ENCODE data around the gene GPC6.

DNA sequence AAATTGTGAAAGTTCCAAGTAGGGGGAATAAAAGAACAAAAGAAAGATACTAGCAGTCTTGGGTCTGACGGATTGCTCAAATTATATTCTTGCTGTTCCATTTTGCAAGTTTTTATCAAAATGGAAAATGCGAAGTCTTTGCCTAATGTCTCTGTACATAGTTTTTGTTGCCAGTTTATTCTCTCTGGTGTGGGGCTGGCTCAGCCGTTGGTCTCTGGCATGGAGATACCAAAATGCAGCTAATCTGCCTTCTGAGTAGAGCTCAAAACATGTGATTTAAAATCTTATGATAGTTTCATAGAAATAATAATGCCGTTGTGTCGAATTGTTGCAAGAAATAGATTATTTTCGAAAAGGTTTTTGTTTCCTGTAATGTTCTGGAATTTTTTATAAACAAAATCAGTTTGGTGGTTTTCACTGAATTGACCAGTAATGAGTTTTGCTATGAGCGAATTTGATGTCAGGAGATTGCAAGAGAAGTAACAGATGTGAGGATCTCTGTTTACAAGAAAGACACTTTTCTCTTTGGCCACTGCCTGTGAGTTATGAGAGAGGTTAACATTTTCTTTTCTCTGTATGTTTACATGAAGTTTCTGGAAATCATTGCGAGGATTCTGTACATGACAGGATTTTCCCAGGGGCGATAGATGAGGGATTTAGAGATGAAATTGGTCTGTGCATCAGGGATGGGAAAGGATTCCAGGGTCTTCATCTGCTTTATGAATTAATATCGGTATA, 1105.9 kb downstream of the GPC6 start:
- TF ChIP-seq, protein P1, sequence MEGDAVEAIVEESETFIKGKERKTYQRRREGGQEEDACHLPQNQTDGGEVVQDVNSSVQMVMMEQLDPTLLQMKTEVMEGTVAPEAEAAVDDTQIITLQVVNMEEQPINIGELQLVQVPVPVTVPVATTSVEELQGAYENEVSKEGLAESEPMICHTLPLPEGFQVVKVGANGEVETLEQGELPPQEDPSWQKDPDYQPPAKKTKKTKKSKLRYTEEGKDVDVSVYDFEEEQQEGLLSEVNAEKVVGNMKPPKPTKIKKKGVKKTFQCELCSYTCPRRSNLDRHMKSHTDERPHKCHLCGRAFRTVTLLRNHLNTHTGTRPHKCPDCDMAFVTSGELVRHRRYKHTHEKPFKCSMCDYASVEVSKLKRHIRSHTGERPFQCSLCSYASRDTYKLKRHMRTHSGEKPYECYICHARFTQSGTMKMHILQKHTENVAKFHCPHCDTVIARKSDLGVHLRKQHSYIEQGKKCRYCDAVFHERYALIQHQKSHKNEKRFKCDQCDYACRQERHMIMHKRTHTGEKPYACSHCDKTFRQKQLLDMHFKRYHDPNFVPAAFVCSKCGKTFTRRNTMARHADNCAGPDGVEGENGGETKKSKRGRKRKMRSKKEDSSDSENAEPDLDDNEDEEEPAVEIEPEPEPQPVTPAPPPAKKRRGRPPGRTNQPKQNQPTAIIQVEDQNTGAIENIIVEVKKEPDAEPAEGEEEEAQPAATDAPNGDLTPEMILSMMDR (conservative IDR thresholded peaks at IDR 0.05): no peak
- no peak for TF ChIP-seq ZFX (IDR thresholded peaks at IDR 0.05)
